Measurements from ENCODE around the gene ATG16L2. TPM values are rescaled to one million over a fixed set of nuclear protein-coding genes. Genes with fewer than 3 reads are reported as not detected.
A peak's percentile ranks its signal among the peaks of the same experiment; 100 is the strongest.

The ATG16L2 gene
- total and polyA plus RNA-seq, 2 donors (not counting 1 experiment from before 2014, with no cell fraction given) = 212 to 350 TPM

DNA sequence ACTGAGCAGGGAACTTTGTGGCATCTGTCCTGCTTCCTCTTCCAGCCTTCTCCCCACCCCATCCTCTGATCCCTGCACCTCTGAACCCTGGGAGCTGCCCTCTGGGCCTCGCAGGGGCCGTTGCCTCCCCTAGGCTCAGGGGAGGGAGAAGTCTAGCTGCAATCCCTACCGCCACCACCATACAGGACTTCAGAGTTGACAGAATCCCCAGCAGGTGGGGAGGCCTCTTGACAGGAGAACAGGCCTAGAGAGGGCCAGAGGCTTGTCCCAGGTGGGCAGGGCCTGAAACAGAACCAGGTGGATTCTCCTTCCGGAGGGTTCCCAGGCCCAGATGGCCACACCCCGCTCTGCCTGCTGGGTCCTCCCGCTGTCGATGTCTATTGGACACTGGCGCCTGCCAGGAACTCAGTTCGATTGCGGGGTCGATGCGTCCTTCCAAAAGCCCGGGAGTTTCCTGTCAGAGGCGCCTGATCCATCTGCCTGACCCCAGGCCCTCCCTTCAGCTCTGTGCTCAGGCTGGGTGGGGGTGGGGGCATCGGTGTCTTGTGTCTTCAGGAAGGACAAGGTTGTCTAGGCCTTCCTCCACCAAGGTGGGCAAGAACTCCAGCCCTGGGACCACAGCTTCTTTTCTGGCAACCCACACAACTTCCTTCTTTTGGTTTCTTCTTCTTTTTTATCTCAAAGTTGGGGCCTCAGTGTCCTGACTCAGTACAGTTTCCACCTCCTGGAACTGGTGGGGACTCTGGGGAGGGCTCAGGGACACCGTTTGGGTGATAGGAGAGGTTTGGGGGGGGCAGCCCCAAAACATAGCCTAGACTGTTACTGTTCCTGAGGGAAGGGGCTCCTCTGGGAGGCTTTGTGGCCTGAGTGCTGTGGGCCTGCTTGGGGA is 26.8 kb upstream of the ATG16L2 start:
- DNase-seq (peak; percentile 75), ATAC-seq (ENCODE audit: low read depth) (peak; percentile 77)
- H3K27me3 ChIP-seq (replicated peaks in 1 of 4; ENCODE audit: control extremely low read depth in 1 of 4, control insufficient read depth in 3 of 4, insufficient read depth in 4 of 4, low read length in 3 of 4) = no peaks in the 10 kb centered on the region
- no peaks in the 10 kb centered on the region for H3K9me3 ChIP-seq (ENCODE audit: control extremely low read depth in 1 of 3, control insufficient read depth in 2 of 3, insufficient read depth in 1 of 3, low read length in 2 of 3)
- H3K27ac ChIP-seq (ENCODE audit: low read length in 2 of 2) = peak overlapping the region; percentile 81 to 87
- H3K4me2 ChIP-seq (replicated peaks; ENCODE audit: low read depth, low read length, poor library complexity, severe bottlenecking) = peak overlapping the region; percentile 68
- H3K79me2 ChIP-seq (ENCODE audit: control insufficient read depth, insufficient read depth, low read length) = peaks cover 4% of the 10 kb centered on the region
- H4K20me1 ChIP-seq (ENCODE audit: control insufficient read depth, insufficient read depth, low read length, poor library complexity, severe bottlenecking) = no peaks in the 10 kb centered on the region
- Mint-ChIP-seq H3K27ac (peak overlapping the region; percentile 92), H3K4me3 (peak overlapping the region; percentile 52), H3K27me3 (no peaks in the 10 kb centered on the region), H3K4me1 (peaks cover 43% of the 10 kb centered on the region), H3K9me3 (ENCODE audit: insufficient read depth) (no peaks in the 10 kb centered on the region)
- H3K4me3 ChIP-seq (ENCODE audit: control extremely low read depth in 1 of 5, extremely low read depth in 1 of 5, insufficient read depth in 1 of 5, low read depth in 2 of 5, low read length in 4 of 5) = peak overlapping the region in 1 of 5 experiments; percentile 33
- peak overlapping the region; percentile 24 for H3K9ac ChIP-seq (ENCODE audit: low read length)
- ChIA-PET CTCF (interaction anchor here (0.6 to 10.6 kb wide), 7 partner anchors 13 to 139 kb away, joined by 3 to 390 read pairs (median 4); no protein-coding TSS in a partner anchor), POLR2A (interaction anchor here (0.6 kb wide), 1 partner anchor 84 kb away, joined by 8 read pairs; no protein-coding TSS in a partner anchor)
- intact Hi-C loops (cut with micrococcal nuclease) = no loop called here
- WGBS (ENCODE audit: insufficient coverage) = 36% methylated on average over 14 of the region's 16 CpGs
- peak; percentile 30 for TF ChIP-seq CTCF (IDR thresholded peaks at IDR 0.05)
- no peak for TF ChIP-seq EZH2 (IDR thresholded peaks at IDR 0.05; ENCODE audit: borderline replicate concordance, insufficient read depth, low read depth, low read length, poor library complexity, severe bottlenecking)
- H3K36me3 ChIP-seq (replicated peaks in 1 of 2; ENCODE audit: control extremely low read depth in 1 of 2, control insufficient read depth in 1 of 2, extremely low read depth in 1 of 2, insufficient read depth in 2 of 2, low read length in 1 of 2) = no peaks in the 10 kb centered on the region
- peak overlapping the region; percentile 70 for H2AFZ ChIP-seq (ENCODE audit: insufficient read depth, low read depth, low read length, poor library complexity, severe bottlenecking)
- peaks cover 25 to 33% of the 10 kb centered on the region in 2 donors for H3K4me1 ChIP-seq (ENCODE audit: control insufficient read depth in 2 of 2, insufficient read depth in 2 of 2, low read length in 2 of 2)
